NCI-H510A (cell line): ENCODE measurements around the gene MUC15.

ENCODE experiments used
- DNase-seq: peaks from one replicate; lab custom pipeline; 2025; lab: John Stamatoyannopoulos, UW

The MUC15 gene

GRCh38 chr11:26573896-26574295 is 1.8 kb upstream of the MUC15 start:
- DNase-seq: no peak

GRCh38 chr11:26572770-26573402 is 823 bp upstream of the MUC15 start:
- no peak for DNase-seq

- DNase-seq: no peak
These were observed 2.4 kb downstream of the MUC15 start for GRCh38 chr11:26569646-26570045.

- DNase-seq: no peak
These were observed 13.9 kb downstream of the MUC15 start for GRCh38 chr11:26558190-26558589.

- no peak for DNase-seq
These were observed 14.4 kb downstream of the MUC15 start for GRCh38 chr11:26557666-26558065.

GRCh38 chr11:26556582-26556981 is 15.5 kb downstream of the MUC15 start:
- no peak for DNase-seq

- no peak for DNase-seq
These were observed 17.6 kb downstream of the MUC15 start for GRCh38 chr11:26554455-26554854.

- no peak for DNase-seq
These were observed 18.9 kb downstream of the MUC15 start for GRCh38 chr11:26553182-26553581.

- no peak for DNase-seq
These were observed 20.8 kb downstream of the MUC15 start for GRCh38 chr11:26551186-26551801.

- DNase-seq: no peak
These were observed 22.0 kb downstream of the MUC15 start for GRCh38 chr11:26550022-26550421.

GRCh38 chr11:26549176-26549575 is 22.9 kb downstream of the MUC15 start:
- DNase-seq: no peak

- DNase-seq: no peak
These were observed 30.2 kb downstream of the MUC15 start for GRCh38 chr11:26541870-26542269.

GRCh38 chr11:26539517-26539916 is 32.5 kb downstream of the MUC15 start:
- no peak for DNase-seq

- DNase-seq: no peak
These were observed 34.7 kb downstream of the MUC15 start for GRCh38 chr11:26537341-26537740.

GRCh38 chr11:26527685-26528084 is 44.4 kb downstream of the MUC15 start:
- DNase-seq: no peak

- no peak for DNase-seq
These were observed 49.0 kb downstream of the MUC15 start for GRCh38 chr11:26522912-26523610.

- DNase-seq: no peak
These were observed 52.6 kb downstream of the MUC15 start for GRCh38 chr11:26519469-26519868.

GRCh38 chr11:26512196-26512595 is 59.9 kb downstream of the MUC15 start:
- DNase-seq: no peak

GRCh38 chr11:26510756-26511155 is 61.3 kb downstream of the MUC15 start:
- no peak for DNase-seq

- no peak for DNase-seq
These were observed 61.9 kb downstream of the MUC15 start for GRCh38 chr11:26510164-26510563.
